Lung (tissue), 12 donors: ENCODE measurements around the gene CDC34. TPM values are rescaled to one million over a fixed set of nuclear protein-coding genes. Genes with fewer than 3 reads are reported as not detected.

Source experiments
- ATAC-seq: fragments of 200-7000 bp; cut with Tn5 transposase; one replicate; pipeline ENCODE4 v1.9.1; 2020; ENCODE audit warnings: moderate number of reproducible peaks; ENCODE audit not compliant: insufficient read depth, low FRiP score
- DNase-seq, 3 donors: peaks; one replicate each; pipeline ENCODE4 v3.0.0-alpha.2; 2013 to 2017
- H3K27ac ChIP-seq, 2 donors: one replicate each; pipeline ENCODE4 v1.5.1; 2013; ENCODE audit warnings: mild to moderate bottlenecking in 2 of 2, moderate library complexity in 2 of 2, control low read depth in 1 of 2, inconsistent platforms in 1 of 2, low read depth in 1 of 2, low read length in 1 of 2
- H3K27me3 ChIP-seq, 3 donors: one replicate each; pipeline ENCODE4 v1.5.1; 2013; ENCODE audit warnings: low read length in 2 of 3; ENCODE audit not compliant: control insufficient read depth in 3 of 3, insufficient read depth in 3 of 3
- H3K36me3 ChIP-seq, 4 donors: one replicate each; pipeline ENCODE4 v1.5.1; 2013; ENCODE audit warnings: low read length in 4 of 4, mild to moderate bottlenecking in 1 of 4, moderate library complexity in 1 of 4; ENCODE audit not compliant: control insufficient read depth in 4 of 4, insufficient read depth in 4 of 4
- H3K4me1 ChIP-seq, 5 donors: one replicate each; pipeline ENCODE4 v1.5.1; 2013; ENCODE audit warnings: low read length in 5 of 5, mild to moderate bottlenecking in 2 of 5, moderate library complexity in 1 of 5; ENCODE audit not compliant: control insufficient read depth in 5 of 5, insufficient read depth in 5 of 5
- H3K4me3 ChIP-seq: one replicate; pipeline ENCODE4 v1.5.1; 2013; ENCODE audit warnings: mild to moderate bottlenecking, control low read depth, moderate library complexity
- H3K9ac ChIP-seq, 2 donors: one replicate each; pipeline ENCODE4 v1.5.1; 2013; ENCODE audit warnings: low read length in 2 of 2, control low read depth in 1 of 2; ENCODE audit not compliant: insufficient read depth in 1 of 2
- H3K9me3 ChIP-seq, 4 donors: one replicate each; pipeline ENCODE4 v1.5.1; 2013; ENCODE audit warnings: low read length in 3 of 4, mild to moderate bottlenecking in 1 of 4, moderate library complexity in 1 of 4; ENCODE audit not compliant: control insufficient read depth in 4 of 4, insufficient read depth in 3 of 4
- CTCF ChIP-seq: IDR thresholded peaks from 2 replicates; pipeline ENCODE4 v1.5.1; 2012; ENCODE audit warnings: mild to moderate bottlenecking; ENCODE audit errors: control extremely low read depth, extremely low read depth
- WGBS, 2 donors: extraction: QIAGEN DNeasy Blood & Tissue Kit; methylation state at CpG; one replicate each; pipeline ENCODE4 v1.1.7; 2013; 5-methylcytosine and 5-hydroxymethylcytosine counted together
- polyA plus RNA-seq, 2 donors: library from polyadenylated mRNA; stranded (reverse); fragments of 200-250 nt; gene quantifications; one replicate each; pipeline ENCODE4 v1.2.1, GENCODE V29; 2013
- total RNA-seq, 2 donors: library from RNA; depleted of rRNA in 1 of 2; stranded (reverse); fragments of >200 nt in 1 of 2; gene quantifications; one replicate each; pipeline ENCODE4 v1.2.1, GENCODE V29; 2014 to 2021
- donor health status: control.
- donor health status: control.
- donor health status: Bipolar disorder and iron deficiency.
- donor health status: healthy.
- donor health status: DM: yes; HTN: yes; CAD: no.

Gene CDC34
- total and polyA plus RNA-seq, 4 donors = 42.9 to 89.1 (median 60.1) TPM

GRCh38 chr19:522726-523125 is 8.8 kb upstream of the CDC34 start:
- Histone ChIP-seq H3K4me3 (no peak overlapping the region), H3K4me1 (peaks cover 0 to 4% (median 0%) of the 10 kb centered on the region in 5 donors), H3K9ac (no peak overlapping the region), H3K9me3 (no peaks in the 10 kb centered on the region), H3K27ac (no peak overlapping the region), H3K27me3 (peaks cover 0 to 3% (median 0%) of the 10 kb centered on the region in 3 donors), H3K36me3 (peaks cover 0 to 6% (median 2%) of the 10 kb centered on the region in 4 donors)
- no peak for ATAC-seq
- DNase-seq = no peak
- 95 to 98% methylated on average over 12 of the region's 12 CpGs for WGBS, 2 donors
- no peak for TF ChIP-seq CTCF

- Histone ChIP-seq H3K4me1 (no peaks in the 10 kb centered on the region), H3K27ac (no peak overlapping the region), H3K9me3 (no peaks in the 10 kb centered on the region), H3K36me3 (peaks cover 0 to 6% (median 2%) of the 10 kb centered on the region in 4 donors), H3K27me3 (peaks cover 0 to 3% (median 0%) of the 10 kb centered on the region in 3 donors), H3K9ac (no peak overlapping the region), H3K4me3 (no peak overlapping the region)
- no peak for ATAC-seq
- 74 to 81% methylated on average over 29 of the region's 29 CpGs for WGBS, 2 donors
- DNase-seq = no peak
- TF ChIP-seq CTCF = no peak
These were observed 7.4 kb upstream of the CDC34 start for GRCh38 chr19:524062-524674.

GRCh38 chr19:525029-525428 is 6.5 kb upstream of the CDC34 start:
- Histone ChIP-seq H3K4me1 (no peaks in the 10 kb centered on the region), H3K9ac (no peak overlapping the region), H3K4me3 (no peak overlapping the region), H3K9me3 (no peaks in the 10 kb centered on the region), H3K36me3 (peaks cover 0 to 6% (median 0%) of the 10 kb centered on the region in 4 donors), H3K27ac (no peak overlapping the region), H3K27me3 (peaks cover 0 to 3% (median 0%) of the 10 kb centered on the region in 3 donors)
- DNase-seq = no peak
- TF ChIP-seq CTCF = no peak
- 72 to 80% methylated on average over 18 of the region's 18 CpGs for WGBS, 2 donors
- no peak for ATAC-seq
